Stimulated activated CD4-positive, alpha-beta T cell treated with anti-CD3 and anti-CD28 coated beads, Interleukin-15, amount 100 ng/mL, for 24 hours (primary cell): ENCODE measurements around the gene GABBR2.
A peak's percentile ranks its signal among the peaks of the same experiment; 100 is the strongest.

ENCODE experiments used
- DNase-seq: peaks from one replicate; pipeline ENCODE4 v3.0.0-alpha.2; 2020

GABBR2 gene

GRCh38 chr9:98331536-98332259, 377.0 kb downstream of the GABBR2 start:
- no peak for DNase-seq

GRCh38 chr9:98330831-98331230, 377.9 kb downstream of the GABBR2 start:
- no peak for DNase-seq

- no peak for DNase-seq
These were observed 378.8 kb downstream of the GABBR2 start for GRCh38 chr9:98329904-98330303.

GRCh38 chr9:98329281-98329680, 379.5 kb downstream of the GABBR2 start:
- no peak for DNase-seq

GRCh38 chr9:98328770-98329169, 380.0 kb downstream of the GABBR2 start:
- no peak for DNase-seq

- DNase-seq, result no peak
These were observed 380.6 kb downstream of the GABBR2 start for GRCh38 chr9:98328141-98328540.

- DNase-seq, result no peak
These were observed 381.5 kb downstream of the GABBR2 start for GRCh38 chr9:98327249-98327561.

GRCh38 chr9:98326459-98327248, 382.1 kb downstream of the GABBR2 start:
- no peak for DNase-seq

- no peak for DNase-seq
These were observed 383.9 kb downstream of the GABBR2 start for GRCh38 chr9:98324801-98325200.

GRCh38 chr9:98323831-98324135, 385.0 kb downstream of the GABBR2 start:
- DNase-seq, result no peak

- DNase-seq, result no peak
These were observed 385.5 kb downstream of the GABBR2 start for GRCh38 chr9:98323051-98323830.

- DNase-seq, result no peak
These were observed 387.5 kb downstream of the GABBR2 start for GRCh38 chr9:98321269-98321668.

- DNase-seq, result no peak
These were observed 389.8 kb downstream of the GABBR2 start for GRCh38 chr9:98318834-98319478.

- DNase-seq, result no peak
These were observed 390.5 kb downstream of the GABBR2 start for GRCh38 chr9:98318041-98318790.

GRCh38 chr9:98317134-98317857, 391.4 kb downstream of the GABBR2 start:
- DNase-seq, result no peak

- no peak for DNase-seq
These were observed 392.1 kb downstream of the GABBR2 start for GRCh38 chr9:98316445-98317133.

- DNase-seq, result peak; percentile 87
These were observed 393.1 kb downstream of the GABBR2 start for GRCh38 chr9:98315551-98316060.

- no peak for DNase-seq
These were observed 393.7 kb downstream of the GABBR2 start for GRCh38 chr9:98315067-98315453.

- DNase-seq, result no peak
These were observed 394.2 kb downstream of the GABBR2 start for GRCh38 chr9:98314381-98315066.

GRCh38 chr9:98312365-98312764, 396.4 kb downstream of the GABBR2 start:
- DNase-seq, result no peak

- DNase-seq, result no peak
These were observed 397.2 kb downstream of the GABBR2 start for GRCh38 chr9:98311541-98311940.
